ENCODE data around the gene APCDD1.

Gene APCDD1

GRCh38 chr18:10432781-10433180, 21.7 kb upstream of the APCDD1 start:
- no peak for DNase-seq (ENCODE audit: low spot score)

GRCh38 chr18:10436160-10436559, 18.3 kb upstream of the APCDD1 start:
- no peak for DNase-seq (ENCODE audit: low spot score)

GRCh38 chr18:10437837-10438236, 16.6 kb upstream of the APCDD1 start:
- DNase-seq (ENCODE audit: low spot score), result no peak

GRCh38 chr18:10439898-10440297, 14.5 kb upstream of the APCDD1 start:
- no peak for DNase-seq (ENCODE audit: low spot score)

GRCh38 chr18:10440884-10441283, 13.6 kb upstream of the APCDD1 start:
- DNase-seq (ENCODE audit: low spot score), result no peak

GRCh38 chr18:10441472-10441871, 13.0 kb upstream of the APCDD1 start:
- no peak for DNase-seq (ENCODE audit: low spot score)

GRCh38 chr18:10442551-10442971, 11.9 kb upstream of the APCDD1 start:
- DNase-seq (ENCODE audit: low spot score), result no peak

GRCh38 chr18:10443001-10443400, 11.4 kb upstream of the APCDD1 start:
- no peak for DNase-seq (ENCODE audit: low spot score)

- no peak for DNase-seq (ENCODE audit: low spot score)
Measured at GRCh38 chr18:10444314-10445006, 10.0 kb upstream of the APCDD1 start.

GRCh38 chr18:10449396-10449795, 5.0 kb upstream of the APCDD1 start:
- DNase-seq (ENCODE audit: low spot score), result no peak

- DNase-seq (ENCODE audit: low spot score), result no peak
Measured at GRCh38 chr18:10450986-10451385, 3.4 kb upstream of the APCDD1 start.

- no peak for DNase-seq (ENCODE audit: low spot score)
Measured at GRCh38 chr18:10453261-10453805, 1.1 kb upstream of the APCDD1 start.

- no peak for DNase-seq (ENCODE audit: low spot score)
Measured at GRCh38 chr18:10454681-10455557, 484 bp downstream of the APCDD1 start.

- no peak for DNase-seq (ENCODE audit: low spot score)
Measured at GRCh38 chr18:10455726-10456453, 1.5 kb downstream of the APCDD1 start.

GRCh38 chr18:10456718-10457117, 2.3 kb downstream of the APCDD1 start:
- DNase-seq (ENCODE audit: low spot score), result no peak

- DNase-seq (ENCODE audit: low spot score), result no peak
Measured at GRCh38 chr18:10457128-10457527, 2.7 kb downstream of the APCDD1 start.

GRCh38 chr18:10457767-10458166, 3.3 kb downstream of the APCDD1 start:
- no peak for DNase-seq (ENCODE audit: low spot score)

GRCh38 chr18:10458691-10459090, 4.3 kb downstream of the APCDD1 start:
- no peak for DNase-seq (ENCODE audit: low spot score)

GRCh38 chr18:10459587-10459986, 5.2 kb downstream of the APCDD1 start:
- DNase-seq (ENCODE audit: low spot score), result no peak

- no peak for DNase-seq (ENCODE audit: low spot score)
Measured at GRCh38 chr18:10460414-10461018, 6.1 kb downstream of the APCDD1 start.

- no peak for DNase-seq (ENCODE audit: low spot score)
Measured at GRCh38 chr18:10461989-10462388, 7.6 kb downstream of the APCDD1 start.

- DNase-seq (ENCODE audit: low spot score), result no peak
Measured at GRCh38 chr18:10462597-10462996, 8.2 kb downstream of the APCDD1 start.

Data from CD4-positive, alpha-beta T cell treated with Interleukin-15 for 4 hours (primary cell).